Measurements from ENCODE around the gene TRIM7.

TRIM7 gene

DNA sequence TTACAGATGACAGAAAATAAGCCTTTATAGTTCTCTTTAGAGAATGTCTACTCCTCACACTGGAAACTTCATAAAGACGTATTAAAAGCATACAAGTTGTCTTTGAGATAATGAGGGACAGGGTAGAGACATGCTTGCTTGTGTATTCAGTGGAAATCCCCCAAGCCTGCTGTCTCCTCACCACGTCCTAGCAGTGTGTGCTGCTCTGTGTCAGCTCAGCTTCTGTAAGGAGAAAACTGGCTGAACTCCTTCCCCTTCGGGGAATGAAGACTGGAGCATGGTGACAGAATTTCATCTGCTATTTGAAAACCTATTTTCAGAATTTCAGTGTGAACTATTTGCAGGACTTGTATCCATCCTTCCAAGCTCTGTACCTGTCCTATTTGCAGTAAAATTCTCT lies 48.2 kb downstream of the TRIM7 start:
- Histone ChIP-seq H2AFZ (ENCODE audit: low read length) (no peak overlapping the region), H4K20me1 (ENCODE audit: insufficient read depth, low read length, poor library complexity, severe bottlenecking) (no peaks in the 10 kb centered on the region), H3K4me3 (ENCODE audit: low read length, poor library complexity, severe bottlenecking) (no peak overlapping the region), H3K9ac (ENCODE audit: low read depth, low read length, poor library complexity, severe bottlenecking) (no peak overlapping the region), H3K36me3 (ENCODE audit: insufficient read depth, low read length) (no peaks in the 10 kb centered on the region), H3K4me2 (ENCODE audit: low read depth, low read length, poor library complexity, severe bottlenecking) (no peak overlapping the region), H3F3A (ENCODE audit: low read depth) (no peaks in the 10 kb centered on the region), H3K79me2 (ENCODE audit: insufficient read depth, low read length) (no peaks in the 10 kb centered on the region), H3K9me2 (replicated peaks; ENCODE audit: low read depth, low read length) (no peaks in the 10 kb centered on the region), H3K4me1 (ENCODE audit: insufficient read depth, low read length, poor library complexity, severe bottlenecking) (no peaks in the 10 kb centered on the region), H3K9me3 (ENCODE audit: insufficient read depth, low read depth, low read length) (no peaks in the 10 kb centered on the region), H3K27me3 (ENCODE audit: insufficient read depth, low read length, poor library complexity, severe bottlenecking) (no peaks in the 10 kb centered on the region)
- TF ChIP-seq, protein P1, sequence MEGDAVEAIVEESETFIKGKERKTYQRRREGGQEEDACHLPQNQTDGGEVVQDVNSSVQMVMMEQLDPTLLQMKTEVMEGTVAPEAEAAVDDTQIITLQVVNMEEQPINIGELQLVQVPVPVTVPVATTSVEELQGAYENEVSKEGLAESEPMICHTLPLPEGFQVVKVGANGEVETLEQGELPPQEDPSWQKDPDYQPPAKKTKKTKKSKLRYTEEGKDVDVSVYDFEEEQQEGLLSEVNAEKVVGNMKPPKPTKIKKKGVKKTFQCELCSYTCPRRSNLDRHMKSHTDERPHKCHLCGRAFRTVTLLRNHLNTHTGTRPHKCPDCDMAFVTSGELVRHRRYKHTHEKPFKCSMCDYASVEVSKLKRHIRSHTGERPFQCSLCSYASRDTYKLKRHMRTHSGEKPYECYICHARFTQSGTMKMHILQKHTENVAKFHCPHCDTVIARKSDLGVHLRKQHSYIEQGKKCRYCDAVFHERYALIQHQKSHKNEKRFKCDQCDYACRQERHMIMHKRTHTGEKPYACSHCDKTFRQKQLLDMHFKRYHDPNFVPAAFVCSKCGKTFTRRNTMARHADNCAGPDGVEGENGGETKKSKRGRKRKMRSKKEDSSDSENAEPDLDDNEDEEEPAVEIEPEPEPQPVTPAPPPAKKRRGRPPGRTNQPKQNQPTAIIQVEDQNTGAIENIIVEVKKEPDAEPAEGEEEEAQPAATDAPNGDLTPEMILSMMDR (conservative IDR thresholded peaks at IDR 0.05; ENCODE audit: low read length): no peak
- TF ChIP-seq EZH2phosphoT487 (IDR thresholded peaks at IDR 0.05; ENCODE audit: borderline replicate concordance): no peak

DNA sequence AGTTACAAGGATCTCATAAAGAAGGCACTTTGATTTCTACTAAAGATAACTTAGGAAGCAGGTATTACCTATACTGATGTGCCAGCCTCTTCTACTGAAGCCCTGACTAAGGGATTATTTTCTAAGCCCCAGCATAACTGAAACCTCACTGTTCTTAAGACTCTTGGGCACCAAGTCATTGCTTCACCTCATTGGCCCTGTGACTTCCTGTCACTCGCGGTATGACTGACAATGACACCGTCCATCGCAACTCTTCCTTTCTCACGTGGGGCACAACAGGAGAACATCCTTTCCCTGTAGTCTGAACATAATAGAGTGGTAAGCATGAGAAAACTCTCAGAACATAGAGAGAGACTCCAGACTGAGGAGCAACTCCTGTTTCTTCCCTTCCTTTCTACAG lies 51.2 kb downstream of the TRIM7 start:
- Histone ChIP-seq H3K4me3 (ENCODE audit: low read length, poor library complexity, severe bottlenecking) (no peak overlapping the region), H4K20me1 (ENCODE audit: insufficient read depth, low read length, poor library complexity, severe bottlenecking) (no peaks in the 10 kb centered on the region), H3F3A (ENCODE audit: low read depth) (no peaks in the 10 kb centered on the region), H3K36me3 (ENCODE audit: insufficient read depth, low read length) (no peaks in the 10 kb centered on the region), H3K4me2 (ENCODE audit: low read depth, low read length, poor library complexity, severe bottlenecking) (no peak overlapping the region), H2AFZ (ENCODE audit: low read length) (no peak overlapping the region), H3K9me3 (ENCODE audit: insufficient read depth, low read depth, low read length) (no peaks in the 10 kb centered on the region), H3K27me3 (ENCODE audit: insufficient read depth, low read length, poor library complexity, severe bottlenecking) (no peaks in the 10 kb centered on the region), H3K9ac (ENCODE audit: low read depth, low read length, poor library complexity, severe bottlenecking) (no peak overlapping the region), H3K9me2 (replicated peaks; ENCODE audit: low read depth, low read length) (no peaks in the 10 kb centered on the region), H3K79me2 (ENCODE audit: insufficient read depth, low read length) (no peaks in the 10 kb centered on the region), H3K4me1 (ENCODE audit: insufficient read depth, low read length, poor library complexity, severe bottlenecking) (no peaks in the 10 kb centered on the region)
- TF ChIP-seq, protein P1 (conservative IDR thresholded peaks at IDR 0.05; ENCODE audit: low read length): no peak
- TF ChIP-seq EZH2phosphoT487 (IDR thresholded peaks at IDR 0.05; ENCODE audit: borderline replicate concordance): no peak

DNA sequence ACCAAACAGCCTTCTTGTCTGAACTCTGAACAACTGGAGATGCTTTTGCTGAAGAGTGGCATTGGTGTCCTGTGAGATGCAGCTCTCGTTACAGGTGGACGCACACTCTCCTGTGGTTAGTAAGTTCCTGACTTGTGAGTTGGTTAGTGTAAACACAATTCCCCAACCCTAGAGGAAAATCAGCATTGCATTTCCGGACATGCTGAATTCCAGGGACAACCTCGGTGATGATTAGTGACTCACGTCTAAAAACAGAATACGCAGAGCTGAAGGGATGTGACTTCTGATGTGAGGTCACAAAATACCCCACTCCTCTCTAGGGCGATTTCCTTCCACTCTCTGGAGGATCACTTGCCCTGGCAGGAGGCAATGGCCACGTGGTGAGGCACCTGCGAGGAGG lies 52.6 kb downstream of the TRIM7 start:
- H3K27me3 ChIP-seq (ENCODE audit: insufficient read depth, low read length, poor library complexity, severe bottlenecking): no peaks in the 10 kb centered on the region

More for the DNA sequence above, 52.6 kb downstream of the TRIM7 start:
- H3F3A ChIP-seq (ENCODE audit: low read depth): no peaks in the 10 kb centered on the region
- no peaks in the 10 kb centered on the region for H3K4me1 ChIP-seq (ENCODE audit: insufficient read depth, low read length, poor library complexity, severe bottlenecking)
- no peak overlapping the region for H3K4me2 ChIP-seq (ENCODE audit: low read depth, low read length, poor library complexity, severe bottlenecking)
- no peak for TF ChIP-seq EZH2phosphoT487 (IDR thresholded peaks at IDR 0.05; ENCODE audit: borderline replicate concordance)
- TF ChIP-seq, protein P1 (conservative IDR thresholded peaks at IDR 0.05; ENCODE audit: low read length): no peak
- H3K79me2 ChIP-seq (ENCODE audit: insufficient read depth, low read length): no peaks in the 10 kb centered on the region
- no peaks in the 10 kb centered on the region for H3K9me3 ChIP-seq (ENCODE audit: insufficient read depth, low read depth, low read length)
- H3K9me2 ChIP-seq (replicated peaks; ENCODE audit: low read depth, low read length): no peaks in the 10 kb centered on the region
- no peak overlapping the region for H3K4me3 ChIP-seq (ENCODE audit: low read length, poor library complexity, severe bottlenecking)
- H3K36me3 ChIP-seq (ENCODE audit: insufficient read depth, low read length): no peaks in the 10 kb centered on the region
- H4K20me1 ChIP-seq (ENCODE audit: insufficient read depth, low read length, poor library complexity, severe bottlenecking): no peaks in the 10 kb centered on the region
- H2AFZ ChIP-seq (ENCODE audit: low read length): no peak overlapping the region
- H3K9ac ChIP-seq (ENCODE audit: low read depth, low read length, poor library complexity, severe bottlenecking): no peak overlapping the region
